Heart right ventricle (tissue), 16 donors: ENCODE data around the gene PPM1L. TPM values are rescaled to one million over a fixed set of nuclear protein-coding genes. Genes with fewer than 3 reads are reported as not detected.

ENCODE experiments used
- ATAC-seq, 8 donors: fragments of 200-7000 bp; cut with Tn5 transposase; one replicate each; pipeline ENCODE4 v1.9.1; 2020; ENCODE audit warnings: mild to moderate bottlenecking in 8 of 8, moderate library complexity in 8 of 8, moderate number of reproducible peaks in 1 of 8
- DNase-seq, 2 donors: peaks; one replicate each; pipeline ENCODE4 v3.0.0-alpha.2; 2020
- H3K27ac ChIP-seq, 10 donors: fragments of 200-600 bp; sonication (generic) in 2 of 10; one replicate each; pipeline versions ENCODE4 v1.5.0 to v1.8.0; 2020 to 2022; ENCODE audit warnings: mild to moderate bottlenecking in 3 of 10
- H3K27me3 ChIP-seq, 7 donors: fragments of 200-600 bp; one replicate each; pipeline ENCODE4 v1.8.0; 2021 to 2022; ENCODE audit warnings: mild to moderate bottlenecking in 2 of 7
- H3K36me3 ChIP-seq, 9 donors: fragments of 200-600 bp; sonication (generic) in 1 of 9; one replicate each; pipeline versions ENCODE4 v1.5.0 to v1.8.0; 2020 to 2022; ENCODE audit warnings: mild to moderate bottlenecking in 2 of 9
- H3K4me1 ChIP-seq, 9 donors: fragments of 200-600 bp; sonication (generic) in 1 of 9; one replicate each; pipeline versions ENCODE4 v1.5.0 to v1.8.0; 2020 to 2022; ENCODE audit warnings: mild to moderate bottlenecking in 4 of 9
- H3K4me3 ChIP-seq, 10 donors: fragments of 200-600 bp; sonication (generic) in 2 of 10; one replicate each; pipeline versions ENCODE4 v1.5.0 to v1.8.0; 2020 to 2022; ENCODE audit warnings: mild to moderate bottlenecking in 7 of 10, moderate library complexity in 2 of 10
- H3K9me3 ChIP-seq, 11 donors: fragments of 200-600 bp in 10 of 11; sonication (generic) in 2 of 11; one replicate each; pipeline versions ENCODE4 v1.5.0 to v1.8.0; 2013 to 2022; ENCODE audit warnings: mild to moderate bottlenecking in 2 of 11, control low read depth in 1 of 11, moderate library complexity in 1 of 11
- CTCF ChIP-seq, 9 donors: fragments of 200-600 bp; sonication (generic) in 2 of 9; IDR thresholded peaks; one replicate each; pipeline versions ENCODE4 v1.5.0 to v1.8.0; 2021 to 2022; ENCODE audit warnings: antibody characterized with exemption in 9 of 9, mild to moderate bottlenecking in 5 of 9, moderate library complexity in 1 of 9
- WGBS, 2 donors: extraction: QIAGEN DNeasy Blood & Tissue Kit; methylation state at CpG; one replicate each; pipeline ENCODE4 v1.1.7; 2013; ENCODE audit warnings: inconsistent platforms in 1 of 2; 5-methylcytosine and 5-hydroxymethylcytosine counted together
- intact Hi-C, 10 donors: fragments of 100-400 bp; cut with DNase I; formaldehyde crosslinking; loops; one replicate each; pipeline versions ENCODE4 v1.11.1 to v1.14.2; 2022
- polyA plus RNA-seq, 2 donors: library from polyadenylated mRNA; stranded (reverse); fragments of 200-250 nt; gene quantifications; one replicate each; pipeline ENCODE4 v1.2.3, GENCODE V29; 2013
- total RNA-seq, 10 donors: library from RNA; stranded (reverse); fragmentation: NEBNext Ultra II Directional in 3 of 10; extraction: Animal tissue kit (Norgen Biotek cat#: 25700) in 3 of 10; gene quantifications; one replicate each; pipeline versions ENCODE4 v1.2.1 to v1.2.4, GENCODE V29; 2021 to 2023
- donor health status: Arrhythmogenic right ventricular cardiomyopathy.
- donor health status: ischemic (EF 13 %, LVEDD 7.1; RV severe dilation, severe dysfunction).
- donor health status: healthy with polysubstance abuse.
- donor health status: DM: no; HTN: yes; CAD: no.
- donor health status: DM: no; HTN: no; CAD: no.
- donor health status: ischemic (EF 25% LVEDD 6.9; RV normal size, moderate dysfunction).
- donor health status: ischemic (EF 25% LVEDD 5.7; RV mildly dilated, moderate dysfunction).
- donor health status: healthy.
- donor health status: DM: yes; HTN: yes; CAD: no.
- donor health status: Ischemic cardiomyopathy.
- donor health status: ischemic (EF 35%, LVEDD 5.7; RV mildly dilated, moderate dysfunction).
- donor health status: nonischemic (EF 11% LVEDD 7.7; RV severe dilation, severe dysfunction).
- donor health status: DM: yes; HTN: yes; CAD: no.
- donor health status: PGD.
- donor health status: ischemic (EF 29% LVEDD 5.4; RV normal size, mild dysfunction).
- donor health status: nonischemic (EF 23%, LVEDD 6.1; RV moderate dilation, normal function).

The PPM1L gene
- total and polyA plus RNA-seq, 12 donors = 4.4 to 55.5 (median 37.7) TPM

- Histone ChIP-seq H3K36me3 (no peaks in the 10 kb centered on the region), H3K4me3 (no peak overlapping the region), H3K9me3 (peaks cover 0 to 3% (median 0%) of the 10 kb centered on the region in 11 donors), H3K27ac (no peak overlapping the region), H3K4me1 (peaks cover 0 to 55% (median 16%) of the 10 kb centered on the region in 9 donors), H3K27me3 (no peaks in the 10 kb centered on the region)
- ATAC-seq (peak in 1 of 8 donors; percentile 21), DNase-seq (no peak)
- 83 to 84% methylated on average over 3 of the region's 3 CpGs for WGBS, 2 donors
- intact Hi-C loops = no loop called here
- no peak for TF ChIP-seq CTCF (IDR thresholded peaks at IDR 0.05)
Observed at GRCh38 chr3:160781863-160782262, 25.8 kb downstream of the PPM1L start.

DNA sequence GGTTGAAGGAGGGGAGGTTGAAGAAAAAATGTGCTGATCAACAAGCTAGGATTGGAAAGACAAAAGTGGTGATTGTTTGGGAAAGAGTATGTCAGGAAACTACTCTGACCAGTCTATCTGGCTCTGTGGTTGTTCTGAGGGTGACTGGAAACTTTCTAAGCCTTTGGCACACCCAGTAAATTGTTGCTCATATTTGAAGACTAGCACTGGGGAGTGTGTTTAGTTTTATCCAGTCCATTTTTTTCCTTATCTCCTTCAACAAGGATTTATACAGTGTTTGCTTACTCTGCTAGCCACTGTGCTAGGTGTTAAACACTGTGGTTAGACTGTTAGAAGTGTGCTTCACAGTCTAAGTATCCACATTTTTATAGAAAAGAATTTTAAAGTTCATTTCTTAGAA lies 28.8 kb downstream of the PPM1L start:
- H3K4me3 ChIP-seq = no peak overlapping the region
- H3K36me3 ChIP-seq = no peaks in the 10 kb centered on the region
- H3K9me3 ChIP-seq = peaks cover 0 to 19% (median 5%) of the 10 kb centered on the region in 11 donors
- peak in 3 of 8 donors; percentile 49 to 74 (median 55) for ATAC-seq
- DNase-seq = no peak
- intact Hi-C loops = no loop called here
- H3K4me1 ChIP-seq = peaks cover 0 to 32% (median 7%) of the 10 kb centered on the region in 9 donors
- H3K27me3 ChIP-seq = no peaks in the 10 kb centered on the region
- TF ChIP-seq CTCF (IDR thresholded peaks at IDR 0.05) = no peak
- peak overlapping the region in 1 of 10 donors; percentile 6 for H3K27ac ChIP-seq

GRCh38 chr3:160790726-160791125 lies 34.7 kb downstream of the PPM1L start:
- H3K4me3 ChIP-seq = no peak overlapping the region
- WGBS, 2 donors = 49 to 54% methylated on average over 2 of the region's 2 CpGs
- TF ChIP-seq CTCF (IDR thresholded peaks at IDR 0.05) = no peak
- H3K9me3 ChIP-seq = peaks cover 0 to 22% (median 5%) of the 10 kb centered on the region in 11 donors
- intact Hi-C loops = no loop called here
- H3K27ac ChIP-seq = peak overlapping the region in 1 of 10 donors; percentile 15
- H3K27me3 ChIP-seq = no peaks in the 10 kb centered on the region
- H3K4me1 ChIP-seq = peaks cover 0 to 24% (median 7%) of the 10 kb centered on the region in 9 donors
- no peaks in the 10 kb centered on the region for H3K36me3 ChIP-seq
- ATAC-seq (no peak), DNase-seq (no peak)

DNA sequence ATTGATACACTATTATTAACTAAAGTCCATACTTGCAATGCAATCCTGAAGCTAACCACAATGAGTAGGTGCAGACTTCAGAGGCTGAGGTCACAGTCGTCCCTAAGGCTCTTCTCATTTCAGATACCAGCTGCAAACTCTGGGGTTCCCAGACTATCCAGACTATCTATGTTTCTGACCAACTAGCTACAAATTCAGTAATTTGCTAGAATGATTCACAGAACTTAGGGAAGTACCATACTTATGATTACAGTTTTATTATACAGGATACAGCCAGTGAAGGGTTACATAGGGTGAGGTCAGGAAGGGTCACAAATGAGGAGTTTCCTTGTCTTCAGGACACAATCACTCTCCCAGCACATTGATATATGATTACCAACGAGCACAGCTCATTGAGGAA lies 36.5 kb downstream of the PPM1L start:
- Histone ChIP-seq H3K36me3 (no peaks in the 10 kb centered on the region), H3K4me1 (peaks cover 3 to 42% (median 20%) of the 10 kb centered on the region in 9 donors), H3K27me3 (no peaks in the 10 kb centered on the region), H3K4me3 (no peak overlapping the region), H3K27ac (no peak overlapping the region), H3K9me3 (peaks cover 0 to 14% (median 5%) of the 10 kb centered on the region in 11 donors)
- WGBS, 2 donors = 33 to 40% methylated on average over 2 of the region's 2 CpGs
- intact Hi-C loops = no loop called here
- no peak for TF ChIP-seq CTCF (IDR thresholded peaks at IDR 0.05)
- no peak for ATAC-seq
- DNase-seq = no peak
